NT2/D1 (cell line): ENCODE measurements around the gene NOP53.
"Not testable (repeated sequence)": the region's sequence is repeated elsewhere in the genome, so short reads cannot be mapped to it uniquely, and the experiment has no call there.

Source experiments
- YY1 ChIP-seq: IDR thresholded peaks from 2 replicates; pipeline ENCODE4 v1.6.1; 2011; ENCODE audit not compliant: insufficient read length, insufficient read depth
- ZNF274 ChIP-seq: IDR thresholded peaks from 2 replicates; pipeline ENCODE4 v1.6.1; 2011; ENCODE audit warnings: mild to moderate bottlenecking, low read depth, low read length

DNA sequence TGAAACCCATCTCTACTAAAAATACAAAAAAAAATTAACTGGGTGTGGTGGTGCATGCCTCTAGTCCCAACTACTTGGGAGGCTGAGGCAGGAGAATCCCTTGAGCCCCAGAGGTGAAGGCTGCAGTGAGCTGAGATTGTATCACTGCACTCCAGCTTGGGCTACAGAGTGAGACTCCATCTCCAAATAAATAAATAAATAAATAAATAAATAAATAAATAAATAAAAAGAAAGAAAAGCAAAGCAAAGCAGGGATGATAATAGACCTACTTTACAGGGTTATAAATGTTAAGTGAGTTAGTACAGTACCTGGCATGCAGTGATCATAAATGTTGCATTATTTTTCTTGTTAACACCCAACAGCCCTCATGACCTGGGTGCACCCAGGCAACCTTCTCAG is 30.5 kb upstream of the NOP53 start:
- not testable (repeated sequence) for TF ChIP-seq ZNF274, YY1
